ENCODE results near the gene MCMBP.
"Not testable (repeated sequence)": the region's sequence is repeated elsewhere in the genome, so short reads cannot be mapped to it uniquely, and the experiment has no call there.

MCMBP gene

DNA sequence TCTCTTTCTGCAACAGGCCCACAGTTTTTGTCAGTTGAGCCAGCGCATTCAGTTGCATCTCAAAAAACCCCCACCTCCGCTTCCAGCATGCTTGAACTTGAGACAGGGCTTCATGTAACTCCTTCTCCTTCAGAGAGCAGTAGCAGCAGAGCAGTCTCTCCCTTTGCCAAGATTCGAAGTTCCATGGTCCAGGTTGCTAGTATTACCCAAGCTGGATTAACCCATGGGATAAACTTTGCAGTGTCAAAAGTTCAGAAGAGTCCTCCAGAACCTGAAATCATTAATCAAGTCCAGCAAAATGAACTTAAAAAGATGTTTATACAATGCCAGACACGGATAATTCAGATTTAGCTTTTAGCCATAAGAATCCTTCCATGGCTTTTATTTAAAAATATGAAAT, 45.2 kb downstream of the MCMBP start:
- no peak for DNase-seq

DNA sequence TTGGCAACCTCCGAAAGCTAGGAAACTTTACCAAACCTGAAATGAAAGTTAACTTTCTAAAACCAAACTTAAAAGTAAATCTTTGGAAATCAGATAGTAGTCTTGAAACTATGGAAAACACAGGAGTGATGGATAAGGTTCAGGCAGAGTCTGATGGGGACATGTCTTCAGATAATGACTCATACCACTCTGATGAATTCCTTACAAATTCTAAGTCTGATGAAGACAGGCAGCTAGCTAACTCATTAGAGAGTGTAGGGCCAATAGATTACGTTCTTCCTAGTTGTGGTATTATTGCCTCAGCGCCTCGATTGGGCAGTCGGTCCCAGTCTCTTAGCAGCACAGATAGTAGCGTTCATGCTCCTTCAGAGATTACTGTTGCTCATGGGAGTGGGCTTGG, 45.9 kb downstream of the MCMBP start:
- DNase-seq = no peak

- DNase-seq = no peak
Measured at GRCh38 chr10:119824299-119824698, 48.3 kb downstream of the MCMBP start.

DNA sequence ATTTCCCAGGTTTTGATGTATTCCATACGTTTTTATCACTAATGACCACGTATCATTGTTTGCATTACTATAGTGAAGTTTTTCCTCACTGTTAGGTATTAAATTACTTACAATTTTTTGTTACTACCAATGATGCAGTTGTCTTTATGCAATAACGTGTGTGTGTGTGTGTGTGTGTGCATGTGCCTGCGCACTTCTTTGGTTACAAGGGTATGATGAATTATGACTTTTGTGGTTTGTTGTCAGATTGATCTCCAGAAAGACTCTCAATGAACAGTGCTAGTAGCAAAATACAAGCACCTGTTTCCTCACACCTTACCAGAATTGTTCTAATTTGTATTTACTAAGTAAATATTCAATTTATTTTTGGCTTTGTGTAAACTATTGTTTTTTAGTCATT, 51.5 kb downstream of the MCMBP start:
- DNase-seq = no peak

- no peak for DNase-seq
Measured at GRCh38 chr10:119818889-119819270, 53.8 kb downstream of the MCMBP start.

GRCh38 chr10:119817991-119818888, 54.4 kb downstream of the MCMBP start:
- DNase-seq = peak in 2 of 5 donors; percentile 6 to 9

DNA sequence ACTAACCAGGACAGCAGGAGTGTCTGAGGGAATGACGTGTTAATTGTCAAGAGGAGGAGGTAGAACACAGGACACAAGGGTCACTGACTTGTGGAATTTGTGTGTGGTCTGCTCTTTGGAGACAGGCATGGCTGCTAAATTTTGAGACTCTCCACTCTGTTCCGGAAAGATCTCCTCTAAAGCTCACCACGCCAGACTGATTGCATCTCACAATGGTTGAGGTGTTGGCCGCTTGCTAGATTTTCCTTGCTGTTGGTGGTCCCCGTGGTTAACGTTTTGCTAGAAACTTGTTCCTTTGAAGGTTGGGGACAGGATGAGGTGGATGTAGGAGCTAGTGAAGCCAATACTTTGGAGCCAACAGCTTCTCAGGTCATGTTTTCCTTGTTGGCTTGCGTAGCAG, 57.0 kb downstream of the MCMBP start:
- DNase-seq = no peak

DNA sequence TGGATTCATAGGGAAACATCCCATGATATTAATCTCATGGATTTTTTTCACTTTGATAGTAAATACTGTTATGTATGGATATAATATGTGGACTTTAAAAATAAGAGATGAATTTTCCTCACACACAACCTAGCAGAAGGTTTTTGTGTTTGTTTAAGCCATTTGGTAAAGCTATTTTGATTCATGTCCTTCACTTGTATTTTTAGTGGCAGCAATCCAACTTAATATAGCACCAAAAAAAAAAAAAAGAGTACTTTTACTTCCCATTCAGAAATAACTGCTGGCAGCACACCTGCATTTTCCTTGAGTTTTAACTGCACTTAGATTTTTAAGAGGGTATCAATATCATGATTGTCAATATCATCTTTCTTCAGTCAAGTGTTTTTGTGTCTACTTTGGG, 60.0 kb downstream of the MCMBP start:
- no peak for DNase-seq

GRCh38 chr10:119811122-119811521, 61.5 kb downstream of the MCMBP start:
- DNase-seq = no peak

GRCh38 chr10:119807960-119808697, 64.5 kb downstream of the MCMBP start:
- DNase-seq = peak in 1 of 5 donors; percentile 23

DNA sequence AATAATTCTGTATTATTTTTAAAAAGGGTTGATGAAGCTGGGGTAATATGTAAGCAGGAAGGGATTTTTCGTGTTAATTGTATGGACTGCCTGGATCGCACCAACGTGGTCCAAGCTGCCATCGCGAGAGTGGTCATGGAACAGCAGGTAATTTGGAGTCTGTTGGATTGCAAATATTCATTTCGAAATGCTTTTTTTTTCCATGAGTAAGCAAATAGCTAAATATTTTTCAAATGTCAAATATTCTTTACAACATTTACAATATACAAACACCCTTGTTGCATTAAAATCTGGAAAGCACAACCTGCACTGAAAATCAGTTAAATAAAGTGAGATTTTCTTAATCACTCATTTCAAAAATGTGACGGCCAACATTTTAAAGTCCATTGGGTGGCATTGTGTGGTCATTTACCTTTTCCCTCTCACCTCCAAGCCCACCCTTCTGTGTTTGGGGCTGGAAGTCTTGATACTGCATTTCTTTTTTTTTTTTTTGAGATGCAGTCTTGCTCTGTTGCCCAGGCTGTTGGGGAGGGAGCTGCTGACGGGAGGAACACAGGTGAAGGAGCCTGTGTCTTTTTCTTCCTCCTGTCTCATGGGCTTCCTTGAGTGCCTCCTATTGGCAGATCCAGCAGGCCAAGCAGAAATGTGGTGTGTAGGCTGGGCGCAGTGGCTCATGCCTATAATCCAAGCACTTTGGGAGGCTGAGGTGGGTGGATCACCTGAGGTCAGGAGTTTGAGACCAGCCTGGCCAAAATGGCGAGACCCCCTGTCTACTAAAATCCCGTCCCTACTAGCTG, 66.1 kb downstream of the MCMBP start:
- DNase-seq = no peak

DNA sequence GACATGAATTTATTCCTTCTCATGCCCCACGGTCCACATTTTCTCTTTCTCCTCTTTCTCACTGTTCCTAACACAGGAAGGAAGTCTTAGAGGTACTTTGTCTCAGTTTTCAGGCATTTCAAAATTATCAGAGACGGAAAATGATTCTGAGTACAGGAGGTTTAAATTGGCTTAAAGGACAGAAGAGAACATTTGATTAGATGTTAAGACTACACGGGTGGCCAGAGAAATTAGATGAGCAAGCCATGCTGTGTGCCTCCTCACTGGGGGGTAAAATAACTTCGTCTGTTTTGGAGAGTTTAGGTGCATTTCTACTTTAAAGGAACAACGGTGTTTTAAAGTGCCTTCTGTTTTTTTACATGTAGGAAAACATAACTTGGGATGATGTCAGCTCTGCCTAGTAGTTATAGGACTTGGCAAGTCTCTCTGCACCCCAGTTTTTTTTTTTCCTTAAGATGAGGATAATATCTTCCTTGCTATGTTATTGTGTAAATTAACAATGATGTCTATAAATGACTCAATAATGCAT, 66.9 kb downstream of the MCMBP start:
- no peak for DNase-seq

- DNase-seq = no peak
Measured at GRCh38 chr10:119803264-119803663, 69.4 kb downstream of the MCMBP start.

GRCh38 chr10:119801998-119802538, 70.6 kb downstream of the MCMBP start:
- peak in 1 of 5 donors; percentile 10 for DNase-seq

- no peak for DNase-seq
Measured at GRCh38 chr10:119801176-119801575, 71.5 kb downstream of the MCMBP start.

- no peak for DNase-seq
Measured at GRCh38 chr10:119796039-119796438, 76.6 kb downstream of the MCMBP start.

- DNase-seq = not testable (repeated sequence)
Measured at GRCh38 chr10:119795101-119795500, 77.5 kb downstream of the MCMBP start.

GRCh38 chr10:119786117-119786769, 86.4 kb downstream of the MCMBP start:
- no peak for DNase-seq

- peak in 1 of 5 donors; percentile 37 for DNase-seq
Measured at GRCh38 chr10:119784340-119785067, 88.1 kb downstream of the MCMBP start.

- no peak for DNase-seq
Measured at GRCh38 chr10:119783665-119784027, 89.0 kb downstream of the MCMBP start.

DNA sequence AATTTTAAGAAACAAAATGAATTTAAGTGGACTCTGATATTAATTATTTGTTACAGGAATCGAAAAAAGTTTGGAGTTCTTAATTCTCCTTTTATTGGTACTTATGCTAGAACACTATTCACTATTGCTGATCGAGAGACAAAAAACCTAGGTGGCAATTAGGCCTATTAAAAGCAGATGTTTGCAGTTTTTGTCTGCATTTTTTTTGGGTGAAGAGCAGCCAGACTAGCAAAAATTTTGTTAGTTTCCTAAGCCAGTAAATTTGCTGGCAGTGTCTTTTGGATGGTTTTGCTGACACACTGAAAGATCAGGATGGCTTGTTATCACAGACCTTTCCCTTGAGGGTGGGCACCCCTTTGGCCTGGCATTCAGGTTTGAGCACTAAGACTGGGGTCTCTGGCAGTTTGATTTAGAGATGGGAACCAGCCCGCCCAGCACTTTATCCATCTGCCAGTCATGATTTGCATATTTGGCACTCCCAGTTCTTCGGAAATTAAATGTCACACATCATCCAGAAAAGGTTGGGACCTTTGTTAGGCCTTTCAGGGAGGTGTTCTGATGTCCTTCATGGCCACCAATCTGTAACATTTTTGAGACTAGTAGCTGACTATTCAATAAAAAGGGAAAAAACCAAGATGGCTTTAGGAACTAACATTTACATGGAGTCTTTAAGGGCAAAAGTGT, 89.5 kb downstream of the MCMBP start:
- no peak for DNase-seq

Data from T-helper 1 cell (primary cell).